Measurements from ENCODE around the gene SMAD7.

DNA sequence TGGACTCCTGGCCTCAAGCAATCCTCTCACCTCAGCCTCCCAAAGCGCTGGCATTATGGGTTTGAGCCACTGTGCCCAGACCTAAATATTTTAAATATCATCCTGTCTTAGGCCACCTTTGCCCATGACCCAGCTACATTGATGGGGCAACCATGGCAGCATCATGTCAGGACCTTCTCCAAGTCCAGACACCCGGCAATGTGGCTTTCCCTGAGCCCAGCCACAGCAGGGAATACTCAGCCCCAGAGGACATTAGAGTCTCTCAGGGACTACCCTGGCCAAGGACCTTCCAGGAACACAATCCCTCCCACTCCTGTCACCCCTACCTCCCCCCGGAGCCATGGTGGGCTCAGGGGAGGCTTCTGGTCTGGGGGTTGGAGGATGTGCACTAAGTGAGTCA is 72.8 kb downstream of the SMAD7 start:
- TF ChIP-seq, protein P1, sequence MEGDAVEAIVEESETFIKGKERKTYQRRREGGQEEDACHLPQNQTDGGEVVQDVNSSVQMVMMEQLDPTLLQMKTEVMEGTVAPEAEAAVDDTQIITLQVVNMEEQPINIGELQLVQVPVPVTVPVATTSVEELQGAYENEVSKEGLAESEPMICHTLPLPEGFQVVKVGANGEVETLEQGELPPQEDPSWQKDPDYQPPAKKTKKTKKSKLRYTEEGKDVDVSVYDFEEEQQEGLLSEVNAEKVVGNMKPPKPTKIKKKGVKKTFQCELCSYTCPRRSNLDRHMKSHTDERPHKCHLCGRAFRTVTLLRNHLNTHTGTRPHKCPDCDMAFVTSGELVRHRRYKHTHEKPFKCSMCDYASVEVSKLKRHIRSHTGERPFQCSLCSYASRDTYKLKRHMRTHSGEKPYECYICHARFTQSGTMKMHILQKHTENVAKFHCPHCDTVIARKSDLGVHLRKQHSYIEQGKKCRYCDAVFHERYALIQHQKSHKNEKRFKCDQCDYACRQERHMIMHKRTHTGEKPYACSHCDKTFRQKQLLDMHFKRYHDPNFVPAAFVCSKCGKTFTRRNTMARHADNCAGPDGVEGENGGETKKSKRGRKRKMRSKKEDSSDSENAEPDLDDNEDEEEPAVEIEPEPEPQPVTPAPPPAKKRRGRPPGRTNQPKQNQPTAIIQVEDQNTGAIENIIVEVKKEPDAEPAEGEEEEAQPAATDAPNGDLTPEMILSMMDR (IDR thresholded peaks at IDR 0.05), result no peak
- no peak for TF ChIP-seq ZFX (IDR thresholded peaks at IDR 0.05; ENCODE audit: borderline replicate concordance)
